Hematopoietic multipotent progenitor cell (in vitro differentiated cells): ENCODE results near the gene DUT. TPM values are rescaled to one million over a fixed set of nuclear protein-coding genes. Genes with fewer than 3 reads are reported as not detected.
A peak's percentile ranks its signal among the peaks of the same experiment; 100 is the strongest.

Source experiments
- DNase-seq, 3 donors: peaks; one replicate each; pipeline ENCODE4 v3.0.0-alpha.2; 2011 to 2015; ENCODE audit warnings: low read depth in 2 of 3, low spot score in 2 of 3
- small RNA-seq: library from RNA; depleted of rRNA; stranded (forward); fragments of <200 nt; gene quantifications from one replicate; pipeline ENCODE3, GENCODE V24; 2012
- total RNA-seq: library from RNA; depleted of rRNA; stranded (reverse); fragments of >200 nt; gene quantifications from one replicate; pipeline ENCODE4 v1.2.3, GENCODE V29; 2012

DUT gene
- total RNA-seq, 1 donor: 73.5 TPM

DNA sequence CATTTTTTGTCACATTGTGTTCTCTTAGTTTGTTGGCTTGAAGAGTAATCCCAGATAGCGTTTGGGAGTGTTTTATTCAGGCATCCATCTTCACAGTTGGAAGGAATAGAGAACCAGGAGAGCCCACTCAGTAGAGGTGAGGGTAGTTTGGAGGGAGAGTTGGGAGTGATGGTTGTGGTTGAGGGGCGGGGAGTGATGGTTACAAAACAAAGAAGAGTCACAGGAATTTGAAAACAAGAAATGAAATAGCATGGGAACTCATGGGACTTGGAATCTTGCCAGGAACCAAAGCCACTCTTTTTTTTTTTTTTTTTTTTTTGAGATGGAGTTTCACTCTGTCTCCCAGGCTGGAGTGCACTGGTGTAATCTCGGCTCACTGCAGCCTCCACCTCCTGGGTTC is 36.3 kb downstream of the DUT start:
- no peak for DNase-seq

DNA sequence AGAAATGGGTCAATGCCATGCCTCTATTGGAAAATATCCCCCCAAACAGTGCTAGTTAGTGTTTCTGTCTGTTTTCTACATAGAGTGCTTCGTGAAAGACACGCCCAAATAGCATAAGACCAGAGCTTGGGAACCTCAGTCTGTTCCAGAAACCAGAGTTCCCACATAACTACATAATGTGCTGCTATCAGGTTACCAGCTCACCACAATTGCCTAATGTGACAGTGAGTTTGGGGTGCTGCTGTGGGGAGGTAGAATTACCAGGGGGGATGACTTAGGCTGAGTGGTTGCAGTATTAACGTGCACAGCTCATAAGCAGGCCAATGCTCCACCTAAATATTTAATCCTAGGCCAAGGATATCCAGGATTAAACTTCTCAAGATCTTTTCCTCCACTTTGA is 39.2 kb downstream of the DUT start:
- DNase-seq: no peak

DNA sequence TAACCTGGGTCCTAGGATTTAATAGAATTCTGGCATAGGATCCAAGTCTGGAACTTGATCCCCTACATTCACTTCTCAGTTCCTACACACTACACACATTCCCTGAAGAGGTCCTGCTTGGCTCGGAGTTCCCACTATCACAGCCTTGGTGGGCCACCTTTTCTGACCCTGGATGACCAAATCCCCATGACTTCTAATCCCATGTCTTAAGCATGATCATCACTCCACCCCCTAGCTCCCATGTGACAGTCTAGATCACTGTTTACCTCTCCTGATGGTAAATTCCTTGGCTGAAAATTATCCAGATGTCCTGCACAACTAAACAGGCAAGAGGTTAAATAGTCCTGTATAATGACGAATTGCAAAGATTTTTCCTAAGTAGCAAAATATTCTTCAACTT is 40.3 kb downstream of the DUT start:
- no peak for DNase-seq

DNA sequence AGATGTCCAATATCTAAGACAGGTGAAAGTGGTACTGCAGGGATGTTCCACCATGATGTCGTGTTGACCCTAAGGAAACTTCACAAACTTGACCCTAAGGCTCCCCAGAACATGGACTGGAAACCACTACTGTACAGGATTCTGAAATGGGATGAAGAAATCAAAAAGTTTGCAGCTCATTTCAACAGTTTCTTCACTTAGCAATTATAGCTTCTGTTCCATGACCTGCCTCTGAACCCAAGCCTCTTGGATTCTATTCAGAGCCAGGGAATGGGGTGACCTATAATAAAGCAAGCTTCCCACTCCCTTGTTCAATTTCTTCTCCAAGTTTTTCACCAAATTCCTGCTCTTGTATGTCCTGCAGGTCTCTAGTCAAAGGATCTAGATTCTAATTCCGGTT is 40.7 kb downstream of the DUT start:
- no peak for DNase-seq

DNA sequence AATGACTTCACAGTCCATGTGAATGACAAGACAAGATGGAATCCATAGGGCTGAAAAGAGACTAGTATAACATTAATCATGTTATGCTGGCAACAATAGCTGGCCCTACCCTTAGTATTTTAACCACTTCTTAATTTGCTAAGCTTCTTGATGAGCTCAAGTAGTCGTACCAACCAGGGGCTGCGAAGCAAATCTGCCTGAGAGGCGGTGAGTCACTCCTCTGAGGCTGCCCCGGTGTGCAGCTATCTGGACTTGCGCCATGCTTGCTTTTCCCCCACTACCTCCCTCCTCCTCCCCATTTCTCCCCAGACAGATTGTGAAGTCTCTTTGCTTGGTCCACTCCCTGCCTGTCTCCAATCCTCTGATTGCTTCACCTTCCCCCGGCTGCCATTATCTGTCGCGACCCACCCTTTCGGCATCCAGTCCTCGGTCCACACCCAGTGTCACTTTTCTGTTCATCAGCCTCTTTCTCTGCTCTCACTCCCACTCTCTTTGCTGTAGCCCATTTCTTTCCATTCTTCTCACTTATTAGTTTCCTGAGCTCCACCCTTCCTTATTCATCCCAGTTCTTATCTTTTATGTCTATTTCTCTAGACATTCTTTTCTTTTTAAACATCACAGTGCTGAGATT is 42.7 kb downstream of the DUT start:
- DNase-seq: no peak

DNA sequence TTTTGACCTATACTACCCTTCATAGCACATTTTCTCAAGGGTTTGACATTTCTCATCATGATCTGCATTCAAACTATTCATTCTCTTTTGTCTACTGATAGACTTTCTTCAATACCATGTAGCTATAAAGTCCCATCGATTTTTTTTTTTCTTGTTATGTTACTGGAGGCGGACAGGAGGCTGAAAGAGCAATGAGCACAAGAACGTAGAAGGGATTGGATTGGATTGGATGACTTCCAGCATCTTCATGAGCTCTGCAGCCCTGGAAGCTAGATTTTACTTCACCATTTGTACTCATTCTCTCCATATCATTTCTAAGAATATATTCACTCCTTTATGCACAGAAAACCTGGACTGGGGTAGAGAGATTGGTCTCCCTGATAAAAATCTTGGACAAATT is 43.2 kb downstream of the DUT start:
- DNase-seq: no peak

DNA sequence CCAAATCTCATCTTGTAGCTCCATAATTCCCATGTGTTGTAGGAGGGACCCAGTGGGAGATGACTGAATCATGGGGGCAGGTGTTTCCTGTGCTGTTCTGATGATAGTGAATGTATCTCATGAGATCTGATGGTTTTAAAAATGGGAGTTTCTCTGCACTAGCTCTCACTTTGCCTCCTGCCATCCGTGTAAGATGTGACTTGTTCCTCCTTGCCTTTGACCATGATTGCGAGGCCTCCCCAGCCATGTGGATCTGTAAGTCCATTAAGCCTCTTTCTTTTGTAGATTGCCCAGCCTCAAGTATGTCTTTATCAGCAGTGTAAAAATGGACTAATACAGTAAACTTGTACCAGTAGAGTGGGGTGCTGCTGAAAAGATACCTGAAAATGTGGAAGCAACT is 44.5 kb downstream of the DUT start:
- no peak for DNase-seq

DNA sequence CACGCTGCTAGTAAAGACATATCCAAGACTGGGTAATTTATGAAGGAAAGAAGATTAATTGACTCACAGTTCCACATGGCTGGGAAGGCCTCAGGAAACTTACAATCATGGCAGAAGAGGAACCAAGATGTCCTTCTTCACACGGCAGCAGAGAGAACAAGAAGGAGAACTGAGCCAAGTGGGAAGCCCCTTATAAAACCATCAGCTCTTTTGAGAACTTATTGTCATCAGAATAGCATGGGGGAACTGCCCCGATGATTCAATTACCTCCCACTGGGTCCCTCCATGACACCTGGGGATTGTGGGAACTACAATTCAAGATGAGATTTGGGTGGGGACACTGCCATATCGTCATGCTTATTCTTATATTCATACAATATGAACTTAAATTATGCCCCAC is 49.0 kb downstream of the DUT start:
- DNase-seq: no peak

DNA sequence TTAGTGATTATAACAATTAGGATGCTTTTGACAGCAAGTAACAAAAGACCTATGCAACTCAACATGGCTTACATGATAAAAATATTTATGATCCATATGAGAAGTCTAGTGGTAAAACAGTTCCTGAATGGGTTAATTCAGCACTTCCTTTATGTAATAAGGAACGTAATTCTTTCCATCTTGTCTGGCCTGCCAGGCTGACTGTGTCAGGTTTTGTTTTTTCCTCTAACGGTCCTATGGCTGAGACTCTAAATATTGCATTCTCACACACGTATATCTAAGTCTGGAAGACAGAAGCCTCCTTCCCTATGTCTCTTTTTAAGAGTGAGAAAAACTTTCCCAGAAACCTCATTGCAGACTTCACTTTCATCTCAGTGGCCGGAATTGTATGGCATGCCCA is 50.6 kb downstream of the DUT start:
- DNase-seq: peak in 1 of 3 donors; percentile 40

DNA sequence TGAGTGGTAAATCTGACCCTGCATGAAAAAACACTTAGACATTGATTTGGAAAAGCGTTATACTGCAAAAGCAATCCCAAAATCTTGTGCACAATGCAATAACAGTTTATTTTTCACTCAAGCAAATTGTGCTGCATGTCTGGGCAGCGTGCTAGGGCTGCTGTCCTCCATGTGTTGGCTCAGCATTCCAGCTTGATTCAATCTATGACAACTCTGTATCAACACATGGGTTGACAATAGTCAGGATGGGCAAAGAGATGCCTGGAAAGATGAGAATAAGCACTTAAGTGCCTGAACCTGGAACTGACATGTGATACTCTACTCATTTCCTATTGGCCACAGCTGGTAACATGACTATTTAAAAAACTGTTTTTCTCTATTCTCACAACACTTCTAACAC is 51.8 kb downstream of the DUT start:
- no peak for DNase-seq

DNA sequence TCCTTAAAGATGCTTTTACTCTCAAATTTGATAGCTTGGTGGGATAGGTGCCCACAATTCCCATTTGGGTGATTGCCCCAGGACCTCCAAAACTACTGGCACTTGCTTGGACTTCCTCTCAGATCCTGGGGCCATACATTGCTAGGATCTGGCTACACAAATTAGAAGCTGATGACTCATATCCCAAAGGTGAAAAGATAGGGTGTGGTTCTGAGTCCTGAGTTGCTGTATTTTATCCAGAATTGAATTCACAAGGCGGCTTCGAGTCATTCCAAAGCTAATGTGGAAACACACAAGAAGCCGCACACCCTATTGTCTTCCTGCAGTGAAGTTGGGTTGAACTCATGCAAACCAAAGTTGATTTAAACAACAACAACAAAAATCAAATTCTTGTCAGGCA is 53.4 kb downstream of the DUT start:
- DNase-seq: no peak

DNA sequence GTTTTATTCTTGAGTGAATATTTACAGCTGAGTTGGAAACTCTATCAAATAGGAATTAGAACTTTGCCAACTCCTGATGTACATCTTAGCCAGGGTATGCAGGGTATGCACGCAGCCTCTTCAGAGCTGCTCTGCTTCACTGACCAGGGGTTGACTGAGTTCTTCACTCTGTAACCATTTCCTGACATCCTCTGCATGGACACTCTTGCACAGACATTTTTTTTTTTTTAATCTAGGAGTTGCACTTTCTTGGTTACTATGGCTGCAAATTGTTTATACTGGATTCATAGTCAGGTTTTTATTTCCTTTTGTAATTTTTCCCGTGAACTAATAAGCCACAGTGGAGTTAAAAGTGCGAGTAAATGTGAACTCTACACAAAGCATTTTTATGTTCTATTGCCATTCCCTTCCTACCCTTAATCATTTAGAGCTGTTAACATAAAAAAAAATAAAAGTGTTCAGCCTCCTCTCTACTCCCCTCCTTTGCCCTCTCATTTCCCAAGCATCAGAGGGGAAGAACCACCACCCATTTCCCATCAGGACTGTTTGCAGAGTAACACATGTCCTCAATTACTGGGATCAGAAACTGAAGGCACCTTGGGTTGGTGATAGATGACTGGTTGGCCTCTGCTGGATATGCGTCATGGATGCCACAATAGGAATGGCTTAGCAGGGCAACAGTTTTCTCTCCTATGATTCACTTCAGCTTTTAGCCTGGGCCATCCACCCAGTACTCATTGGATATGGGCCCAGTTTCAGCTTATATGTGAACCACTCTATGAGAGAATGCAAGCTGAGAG is 54.0 kb downstream of the DUT start:
- no peak for DNase-seq

DNA sequence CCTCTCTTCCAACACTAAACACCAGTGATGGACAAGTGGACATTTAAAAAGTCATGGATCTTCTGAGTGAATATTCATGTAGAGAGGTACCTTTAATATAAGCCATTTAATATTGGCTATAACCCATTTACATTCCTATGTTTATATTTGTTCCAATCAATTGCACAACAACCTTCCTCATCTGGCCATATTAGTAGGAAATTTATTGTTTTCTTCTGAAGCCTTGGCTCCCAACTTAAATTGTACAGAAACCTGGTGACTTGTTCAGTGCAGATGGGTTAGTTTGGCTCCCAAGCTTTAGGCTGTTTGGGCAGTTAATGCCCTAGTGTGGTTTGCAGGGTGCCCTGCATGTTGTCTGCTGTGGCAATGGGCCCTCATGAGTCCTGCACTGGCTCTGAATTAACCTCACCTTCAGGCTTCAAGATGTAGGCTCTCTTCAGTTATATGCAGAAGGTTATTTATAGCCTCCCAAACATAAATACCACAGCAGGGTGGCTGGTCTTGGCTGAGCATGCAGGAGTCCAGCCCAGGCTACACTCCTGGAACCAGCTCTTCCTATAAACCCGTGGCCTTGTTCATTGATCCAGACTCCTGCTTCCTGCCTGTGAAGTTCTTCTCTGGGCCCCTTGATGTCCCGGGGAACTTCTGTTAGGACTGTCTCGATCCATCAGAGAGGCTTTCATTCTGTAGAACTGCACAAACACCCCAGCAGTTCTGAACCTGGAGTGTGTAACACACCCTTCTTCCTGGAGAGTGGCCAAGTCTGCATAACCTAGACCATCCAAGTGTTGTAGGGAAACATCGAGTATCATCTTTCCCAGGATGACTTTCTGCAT is 57.0 kb downstream of the DUT start:
- DNase-seq: no peak

DNA sequence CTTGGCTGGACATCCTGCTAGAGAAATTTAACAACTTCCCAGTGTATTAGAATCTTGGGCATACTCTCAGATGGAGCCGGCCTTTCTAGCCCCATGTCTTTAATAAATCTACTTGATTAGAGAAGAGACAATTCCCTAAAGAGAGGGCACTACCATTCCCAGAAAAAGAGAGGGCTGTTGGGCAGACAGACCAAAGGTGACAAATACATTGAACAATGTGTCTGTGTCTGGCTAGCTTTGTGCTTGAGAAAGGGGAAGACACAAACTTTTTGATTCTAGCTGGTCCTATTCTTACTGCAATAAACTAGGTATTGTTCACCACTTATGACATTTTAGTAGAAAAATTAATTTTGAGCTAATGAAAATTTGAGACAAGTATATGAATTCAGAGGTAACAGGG is 57.7 kb downstream of the DUT start:
- DNase-seq: no peak

DNA sequence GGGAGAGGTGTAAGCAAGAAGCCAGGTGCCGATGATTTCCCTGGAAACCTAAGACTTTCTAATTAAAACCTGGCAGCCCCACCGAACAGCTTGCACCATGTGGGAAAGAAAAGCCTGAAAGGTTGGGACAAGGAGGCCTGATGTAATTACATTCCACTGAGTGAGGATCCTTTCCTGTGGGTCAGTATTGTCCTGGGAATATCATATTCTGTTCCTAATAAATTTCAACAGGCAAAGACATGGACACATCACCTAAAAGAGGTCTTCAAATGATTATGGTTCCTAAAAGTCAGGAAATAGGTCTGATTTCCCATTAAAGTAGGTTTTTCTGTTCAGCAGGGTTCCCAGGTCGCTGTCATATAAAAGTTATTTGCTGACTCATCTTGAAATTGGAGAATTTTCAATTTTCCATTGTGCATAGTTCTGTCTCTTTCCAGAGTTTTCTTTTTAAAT is 58.5 kb downstream of the DUT start:
- no peak for DNase-seq

DNA sequence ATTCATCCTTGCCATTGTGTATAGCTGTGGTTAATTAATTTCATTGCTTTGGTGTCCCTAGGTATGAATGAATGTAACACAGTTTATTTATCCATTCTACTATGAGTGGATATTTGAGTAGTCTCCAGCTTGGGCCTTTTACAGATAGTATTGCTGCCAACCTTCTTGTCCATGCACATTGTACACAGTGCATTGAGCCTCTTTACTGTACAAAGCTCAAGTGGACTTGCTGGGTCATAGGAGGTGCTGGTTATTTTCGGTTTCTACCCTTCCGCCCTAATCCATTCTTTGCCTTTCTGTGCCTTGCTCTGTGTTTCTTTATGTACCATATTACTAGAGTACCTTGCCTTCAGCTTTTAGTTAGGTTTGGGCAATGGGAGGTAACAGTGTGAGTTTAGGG is 60.7 kb downstream of the DUT start:
- DNase-seq: no peak

DNA sequence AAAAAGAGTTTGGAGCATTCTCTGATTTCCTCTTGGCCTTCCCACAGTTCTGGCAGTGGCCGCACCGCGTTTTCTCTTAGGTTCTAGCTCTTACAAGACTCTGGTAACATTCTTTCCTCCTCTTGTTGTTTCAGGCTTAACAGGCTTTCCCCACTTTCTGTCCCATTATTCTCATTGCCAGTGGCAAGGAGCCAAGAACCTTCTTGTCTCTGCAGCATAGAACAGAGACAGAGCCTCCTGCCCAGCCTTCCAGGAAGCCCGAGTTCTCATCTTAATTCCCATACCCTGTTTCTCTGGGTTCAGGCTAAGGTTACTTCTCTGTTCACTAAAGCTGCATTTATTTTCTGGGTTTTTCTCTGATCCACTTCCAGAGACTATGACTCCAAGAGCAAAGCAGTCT is 61.1 kb downstream of the DUT start:
- no peak for DNase-seq

Small RNA genes within 50 kb of the gene (small RNA-seq; reads per million reads assigned to genes)
- gene RF00019: not detected

Other genes starting within 250 kb of the DUT start
- not detected for gene SLC24A5, start 210.4 kb upstream of the DUT start, total RNA-seq
- 7.5 TPM for gene MYEF2, start 153.1 kb upstream of the DUT start, total RNA-seq
- not detected for gene CTXN2, start 139.8 kb upstream of the DUT start, total RNA-seq
- not detected for gene SLC12A1, start 125.1 kb upstream of the DUT start, total RNA-seq